GM23338 (cell line): Measurements from ENCODE around the gene TRIO. TPM values are rescaled to one million over a fixed set of nuclear protein-coding genes. Genes with fewer than 3 reads are reported as not detected.

ENCODE experiments used
- ATAC-seq: fragments of 200-7000 bp; cut with Tn5 transposase; 3 replicates; pipeline ENCODE4 v1.9.1; 2020
- DNase-seq: peaks from one replicate; pipeline ENCODE4 v3.0.0-alpha.2; 2015; ENCODE audit warnings: low spot score
- H2AFZ ChIP-seq: fragments of 200-600 bp; sonication (generic); 2 replicates; pipeline ENCODE4 v1.8.0; 2016; ENCODE audit warnings: antibody characterized with exemption, mild to moderate bottlenecking, moderate library complexity
- H3F3A ChIP-seq: fragments of 200-600 bp; sonication (generic); replicated peaks from 2 replicates; pipeline ENCODE4 v1.8.0; 2017; ENCODE audit warnings: antibody characterized with exemption, mixed run types, low read depth
- H3K27ac ChIP-seq: fragments of 200-600 bp; sonication (generic); 2 replicates; pipeline ENCODE4 v1.6.1; 2016; ENCODE audit warnings: low read depth
- H3K27me3 ChIP-seq: fragments of 200-600 bp; sonication (generic); 2 replicates; pipeline ENCODE4 v1.8.0; 2016; ENCODE audit warnings: mild to moderate bottlenecking, mixed run types, moderate library complexity; ENCODE audit not compliant: insufficient read depth
- H3K36me3 ChIP-seq: fragments of 200-600 bp; sonication (generic); 2 replicates; pipeline ENCODE4 v1.8.0; 2016; ENCODE audit warnings: mild to moderate bottlenecking; ENCODE audit not compliant: insufficient read depth
- H3K4me1 ChIP-seq: fragments of 200-600 bp; sonication (generic); 2 replicates; pipeline ENCODE4 v1.8.0; 2016; ENCODE audit warnings: mild to moderate bottlenecking, moderate library complexity; ENCODE audit not compliant: insufficient read depth
- H3K4me2 ChIP-seq: fragments of 200-600 bp; sonication (generic); 2 replicates; pipeline ENCODE4 v1.7.1; 2017; ENCODE audit warnings: mixed run types
- H3K4me3 ChIP-seq: fragments of 200-600 bp; sonication (generic); 2 replicates; pipeline ENCODE4 v1.6.1; 2016; ENCODE audit warnings: mixed run types
- H3K79me2 ChIP-seq: fragments of 200-600 bp; sonication (generic); replicated peaks from 2 replicates; pipeline ENCODE4 v1.8.0; 2017; ENCODE audit warnings: mild to moderate bottlenecking; ENCODE audit not compliant: insufficient read depth
- H3K9me2 ChIP-seq: fragments of 200-600 bp; sonication (generic); 2 replicates; pipeline ENCODE4 v1.8.0; 2017; ENCODE audit not compliant: insufficient read depth
- H4K20me1 ChIP-seq: fragments of 200-600 bp; sonication (generic); replicated peaks from 2 replicates; pipeline ENCODE4 v1.8.0; 2017; ENCODE audit warnings: mild to moderate bottlenecking; ENCODE audit not compliant: insufficient read depth
- H3K27ac Mint-ChIP-seq: 2 replicates; pipeline ENCODE4 v1.8.0; 2020; ENCODE audit warnings: inconsistent platforms, mild to moderate bottlenecking, moderate library complexity, mixed read lengths
- H3K27me3 Mint-ChIP-seq: 3 replicates; pipeline ENCODE4 v1.8.0; 2022; ENCODE audit warnings: low read depth, mild to moderate bottlenecking, moderate library complexity, mixed read lengths, inconsistent platforms; ENCODE audit not compliant: insufficient read depth, poor library complexity
- H3K36me3 Mint-ChIP-seq: 3 replicates; pipeline ENCODE4 v1.8.0; 2021; ENCODE audit warnings: low read depth, mild to moderate bottlenecking, inconsistent platforms, moderate library complexity, mixed read lengths
- H3K4me1 Mint-ChIP-seq: 3 replicates; pipeline ENCODE4 v1.8.0; 2020; ENCODE audit warnings: mild to moderate bottlenecking, inconsistent platforms, mixed read lengths
- H3K4me3 Mint-ChIP-seq: 3 replicates; pipeline ENCODE4 v1.8.0; 2021; ENCODE audit warnings: moderate library complexity, mild to moderate bottlenecking, inconsistent platforms, mixed read lengths
- H3K9me3 Mint-ChIP-seq: 3 replicates; pipeline ENCODE4 v1.8.0; 2020; ENCODE audit warnings: moderate library complexity, mild to moderate bottlenecking, inconsistent platforms, mixed read lengths
- CTCF ChIP-seq, 2 experiments: fragments of 200-600 bp in 1 of 2; sonication (generic) in 1 of 2; conservative IDR thresholded peaks; 2 replicates each; pipeline versions ENCODE4 v1.5.1 to v1.6.1; 2016 to 2017; ENCODE audit warnings: antibody characterized with exemption in 2 of 2, low read depth in 2 of 2, mild to moderate bottlenecking in 2 of 2, moderate library complexity in 1 of 2
- NANOG ChIP-seq: IDR thresholded peaks from 2 replicates; pipeline ENCODE4 v1.6.1; 2016; ENCODE audit warnings: antibody characterized with exemption, borderline replicate concordance
- STAT1 ChIP-seq: IDR thresholded peaks from one replicate; pipeline ENCODE4 v1.6.1; 2016; ENCODE audit warnings: antibody characterized with exemption; ENCODE audit not compliant: unreplicated experiment
- ZNF114 ChIP-seq: fragments of 250-450 bp; sonication (Bioruptor Pico); IDR thresholded peaks from 2 replicates; pipeline ENCODE4 v1.5.0; 2020; ENCODE audit warnings: mild to moderate bottlenecking, moderate library complexity
- ZNF331 ChIP-seq: fragments of 250-450 bp; sonication (Bioruptor Pico); IDR thresholded peaks from 2 replicates; pipeline ENCODE4 v1.5.0; 2020; ENCODE audit warnings: low read depth, mild to moderate bottlenecking, moderate library complexity
- ZNF462 ChIP-seq: fragments of 250-450 bp; sonication (Bioruptor Pico); IDR thresholded peaks from 2 replicates; pipeline ENCODE4 v1.5.0; 2020; ENCODE audit warnings: mild to moderate bottlenecking, moderate library complexity
- polyA plus RNA-seq: library from polyadenylated mRNA; unstranded; fragments of >200 nt; fragmentation: Nextera tagmentation; extraction: Ambion mirVana; gene quantifications from 2 replicates; pipeline ENCODE4 v1.2.1, GENCODE V29; 2016
- total RNA-seq: library from RNA; depleted of rRNA; stranded (reverse); fragments of >200 nt; shearing (Covaris generic); gene quantifications from 2 replicates; pipeline ENCODE4 v1.2.3, GENCODE V29; 2014

TRIO gene
- total and polyA plus RNA-seq, 2 experiments from 2014 or later, result 13.8 to 113 TPM

- Histone ChIP-seq H3K79me2 (no peaks in the 10 kb centered on the region), H3K36me3 (peaks cover 15% of the 10 kb centered on the region), H3K4me3 (no peak overlapping the region), H3K27ac (no peak overlapping the region), H3F3A (no peaks in the 10 kb centered on the region), H3K27me3 (no peaks in the 10 kb centered on the region), H3K4me2 (no peak overlapping the region), H4K20me1 (no peaks in the 10 kb centered on the region; the same call in 1 of the 2 replicates), H2AFZ (no peak overlapping the region), H3K4me1 (no peaks in the 10 kb centered on the region), H3K9me2 (no peaks in the 10 kb centered on the region)
- Mint-ChIP-seq H3K27me3 (peaks cover 3% of the 10 kb centered on the region), H3K4me3 (no peak overlapping the region), H3K36me3 (peaks cover 72% of the 10 kb centered on the region), H3K4me1 (no peaks in the 10 kb centered on the region; the same call in 2 of the 3 replicates), H3K27ac (no peak overlapping the region), H3K9me3 (peaks cover 6% of the 10 kb centered on the region; the same call in 1 of the 3 replicates)
- DNase-seq (no peak), ATAC-seq (no peak)
- TF ChIP-seq STAT1, result no peak
- no peak for TF ChIP-seq ZNF331 (CRISPR knock-in tag)
- no peak for TF ChIP-seq NANOG
- no peak for TF ChIP-seq ZNF114
- no peak for TF ChIP-seq CTCF (conservative IDR thresholded peaks at IDR 0.05; ENCODE audit: low read depth in 2 of 2)
- TF ChIP-seq ZNF462 (CRISPR knock-in tag), result no peak
Observed at GRCh38 chr5:14407051-14407450, 263.9 kb downstream of the TRIO start.
